HepG2 (cell line): ENCODE measurements around the gene FAM181A. TPM values are rescaled to one million over a fixed set of nuclear protein-coding genes. Genes with fewer than 3 reads are reported as not detected.

ENCODE experiments used
- EHMT2 ChIP-seq: fragments of 200-600 bp; sonication (generic); IDR thresholded peaks from 2 replicates; pipeline ENCODE4 v1.7.0; 2017; ENCODE audit warnings: antibody characterized with exemption, low read depth, low read length, borderline replicate concordance
- ETS1 ChIP-seq: sonication (generic); formaldehyde crosslinking; IDR thresholded peaks from 2 replicates; pipeline ENCODE4 v1.4.0; 2020; ENCODE audit warnings: missing genetic modification reagents
- FLYWCH1 ChIP-seq: sonication (generic); formaldehyde crosslinking; IDR thresholded peaks from 2 replicates; pipeline ENCODE4 v1.8.1; 2023; ENCODE audit warnings: mild to moderate bottlenecking, missing genetic modification reagents
- HNRNPUL1 ChIP-seq: fragments of 200-400 bp; formaldehyde crosslinking; IDR thresholded peaks from 2 replicates; pipeline ENCODE4 v1.6.1; 2017; ENCODE audit warnings: low read depth, mild to moderate bottlenecking, low read length, moderate library complexity
- PAF1 ChIP-seq: IDR thresholded peaks from 2 replicates; pipeline ENCODE4 v1.6.1; 2016; ENCODE audit warnings: missing genetic modification reagents, missing compliant biosample characterization
- SMAD1 ChIP-seq: sonication (generic); formaldehyde crosslinking; IDR thresholded peaks from 2 replicates; pipeline ENCODE4 v1.4.0; 2020; ENCODE audit warnings: missing genetic modification reagents, low read depth, mild to moderate bottlenecking, borderline replicate concordance
- SNAI1 ChIP-seq: sonication (generic); formaldehyde crosslinking; IDR thresholded peaks from 2 replicates; pipeline ENCODE4 v1.5.0; 2020; ENCODE audit warnings: mild to moderate bottlenecking, missing genetic modification reagents, borderline replicate concordance
- TOPORS ChIP-seq: sonication (generic); formaldehyde crosslinking; IDR thresholded peaks from 2 replicates; pipeline ENCODE4 v1.8.0; 2023; ENCODE audit warnings: mild to moderate bottlenecking, missing genetic modification reagents
- TRAFD1 ChIP-seq: sonication (generic); formaldehyde crosslinking; IDR thresholded peaks from 2 replicates; pipeline ENCODE4 v1.5.1; 2020; ENCODE audit warnings: missing genetic modification reagents, mild to moderate bottlenecking, borderline replicate concordance
- ZC3H13 ChIP-seq: sonication (generic); formaldehyde crosslinking; IDR thresholded peaks from 2 replicates; pipeline ENCODE4 v1.8.1; 2023; ENCODE audit warnings: mild to moderate bottlenecking, missing genetic modification reagents, moderate library complexity
- ZNF142 ChIP-seq: sonication (generic); formaldehyde crosslinking; IDR thresholded peaks from 2 replicates; pipeline ENCODE4 v1.4.0; 2020; ENCODE audit warnings: missing genetic modification reagents
- ZNF510 ChIP-seq: sonication (generic); formaldehyde crosslinking; IDR thresholded peaks from 2 replicates; pipeline ENCODE4 v1.4.0; 2020; ENCODE audit warnings: low read depth, mild to moderate bottlenecking, missing genetic modification reagents
- ZNF530 ChIP-seq: sonication (generic); formaldehyde crosslinking; IDR thresholded peaks from 2 replicates; pipeline ENCODE4 v1.5.0; 2020; ENCODE audit warnings: low read depth, mild to moderate bottlenecking, missing genetic modification reagents
- ZNF747 ChIP-seq: sonication (generic); formaldehyde crosslinking; IDR thresholded peaks from 2 replicates; pipeline ENCODE4 v1.8.1; 2023; ENCODE audit warnings: missing genetic modification reagents, mild to moderate bottlenecking, borderline replicate concordance
- ZNF788 ChIP-seq: sonication (generic); formaldehyde crosslinking; IDR thresholded peaks from 2 replicates; pipeline ENCODE4 v1.5.0; 2020; ENCODE audit warnings: mild to moderate bottlenecking, missing genetic modification reagents, borderline replicate concordance
- polyA plus RNA-seq, 8 experiments: library from polyadenylated mRNA; depleted of rRNA in 3 of 8; stranded (reverse) in 7 of 8; unstranded in 1 of 8; fragments of >200 nt; fragmentation: Illumina TruSeq in 4 of 8; extraction: Trizol in 4 of 8; gene quantifications; 2 replicates each; pipeline versions ENCODE4 v1.2.1 to v1.2.3, GENCODE V29; 2011 to 2016; ENCODE audit warnings: low read depth in 4 of 8, missing spikeins in 1 of 8, mixed read lengths in 1 of 8; ENCODE audit not compliant: insufficient read depth in 1 of 8
- total RNA-seq, 5 experiments: library from RNA; depleted of rRNA; stranded (reverse); fragments of >200 nt; fragmentation: Illumina TruSeq; extraction: Trizol; gene quantifications; 2 replicates each; pipeline ENCODE4 v1.2.3, GENCODE V29; 2016; ENCODE audit warnings: low read depth in 1 of 5
- TF ChIP-seq, protein P1 (sequence below): sonication (generic); formaldehyde crosslinking; IDR thresholded peaks from 2 replicates; pipeline ENCODE4 v1.8.0; 2022; ENCODE audit warnings: mild to moderate bottlenecking, missing genetic modification reagents

Gene FAM181A
- total and polyA plus RNA-seq, 2 of the 13 experiments (the other 11 are each of a cell fraction or from before 2014, with no cell fraction given) = 1.1 to 1.5 TPM

DNA sequence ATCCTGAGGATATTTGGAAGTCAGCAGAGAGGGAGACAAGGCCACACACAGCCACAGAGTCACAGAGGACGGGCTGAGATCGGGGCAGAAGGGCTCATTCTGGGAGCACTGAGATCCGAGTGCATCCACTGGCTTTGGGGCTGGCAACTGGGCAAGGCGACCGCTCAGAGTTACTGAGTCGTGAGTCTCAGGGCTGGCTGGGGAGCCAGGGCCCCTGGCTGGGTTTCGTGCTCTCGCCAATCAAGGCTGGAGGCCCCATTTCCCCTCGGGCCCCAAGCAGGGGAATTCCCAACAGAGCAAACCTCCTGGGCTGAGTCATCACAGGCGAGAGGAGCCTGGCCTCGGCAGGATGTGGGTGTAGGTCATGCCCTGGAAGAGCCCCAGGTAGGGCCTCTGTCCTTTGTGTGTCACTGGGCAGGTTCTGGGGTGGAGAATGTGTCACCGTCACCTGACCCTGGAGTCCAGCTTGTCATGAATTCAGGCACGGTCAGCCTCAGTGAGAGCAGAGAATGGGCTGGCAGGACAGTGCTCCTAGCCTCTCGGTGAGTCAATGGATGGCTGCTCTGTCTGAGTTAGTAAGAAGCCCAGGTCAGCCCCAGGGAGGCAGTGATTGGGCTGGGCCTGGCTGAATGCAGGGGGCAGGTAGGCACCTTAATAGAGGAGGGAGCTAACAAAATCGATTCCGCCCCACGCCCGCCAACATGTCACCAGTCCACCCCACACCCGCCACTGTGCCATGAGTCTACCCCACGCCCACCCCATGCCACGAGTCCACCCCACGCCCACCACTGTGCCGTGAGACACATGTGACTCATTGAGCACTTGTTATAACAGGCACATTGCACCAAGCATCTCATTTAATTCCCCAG, 32.3 kb downstream of the FAM181A start (continued):
- peak; percentile 84; the same call in 1 of the 2 replicates for TF ChIP-seq ZNF142 (CRISPR knock-in tag)
- TF ChIP-seq, protein P1, sequence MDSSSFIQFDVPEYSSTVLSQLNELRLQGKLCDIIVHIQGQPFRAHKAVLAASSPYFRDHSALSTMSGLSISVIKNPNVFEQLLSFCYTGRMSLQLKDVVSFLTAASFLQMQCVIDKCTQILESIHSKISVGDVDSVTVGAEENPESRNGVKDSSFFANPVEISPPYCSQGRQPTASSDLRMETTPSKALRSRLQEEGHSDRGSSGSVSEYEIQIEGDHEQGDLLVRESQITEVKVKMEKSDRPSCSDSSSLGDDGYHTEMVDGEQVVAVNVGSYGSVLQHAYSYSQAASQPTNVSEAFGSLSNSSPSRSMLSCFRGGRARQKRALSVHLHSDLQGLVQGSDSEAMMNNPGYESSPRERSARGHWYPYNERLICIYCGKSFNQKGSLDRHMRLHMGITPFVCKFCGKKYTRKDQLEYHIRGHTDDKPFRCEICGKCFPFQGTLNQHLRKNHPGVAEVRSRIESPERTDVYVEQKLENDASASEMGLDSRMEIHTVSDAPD (CRISPR knock-in tag) = peak; percentile 77; the same call in 1 of the 2 replicates
- TF ChIP-seq ZNF510 (CRISPR knock-in tag) = no peak
- TF ChIP-seq TOPORS (CRISPR knock-in tag) = no peak
- TF ChIP-seq ZNF530 (CRISPR knock-in tag) = no peak
- peak; percentile 97; the same call in 1 of the 2 replicates for TF ChIP-seq ZNF788
- peak; percentile 84; the same call in 1 of the 2 replicates for TF ChIP-seq TRAFD1 (CRISPR knock-in tag)
- no peak for TF ChIP-seq HNRNPUL1
- peak; percentile 37; the same call in 1 of the 2 replicates for TF ChIP-seq ZC3H13 (CRISPR knock-in tag)
- TF ChIP-seq SMAD1 = no peak
- TF ChIP-seq SNAI1 = no peak
- TF ChIP-seq EHMT2 = no peak
- TF ChIP-seq ZNF747 = peak; percentile 94
- no peak for TF ChIP-seq ETS1 (CRISPR knock-in tag)
- TF ChIP-seq FLYWCH1 (CRISPR knock-in tag) = no peak
- TF ChIP-seq PAF1 = no peak
